Stimulated activated naive B cell treated with anti-CD40 and anti-IgM and Interleukin-4, amounts not matched to agents 10 μg/mL and 1 μg/mL and 100 μg/mL, for 72 hours (primary cell): Measurements from ENCODE around the gene KBTBD8.
A peak's percentile ranks its signal among the peaks of the same experiment; 100 is the strongest.

Source experiments
- ATAC-seq, 2 donors: fragments of 150-1000 bp; cut with Tn5 transposase; replicated peaks; 2 replicates each; pipeline ENCODE4 v1.10.0; 2021; ENCODE audit warnings: moderate library complexity in 1 of 2
- DNase-seq: peaks from one replicate; pipeline ENCODE4 v3.0.0; 2021
- H3K27ac Mint-ChIP-seq: one replicate; pipeline ENCODE4 v1.8.0; 2022; ENCODE audit warnings: mild to moderate bottlenecking, mixed read lengths
- H3K27me3 Mint-ChIP-seq, 2 donors: one replicate each; pipeline ENCODE4 v1.8.0; 2022; ENCODE audit warnings: mixed read lengths in 2 of 2
- H3K36me3 Mint-ChIP-seq, 2 donors: one replicate each; pipeline ENCODE4 v1.8.0; 2022; ENCODE audit warnings: mixed read lengths in 2 of 2, mild to moderate bottlenecking in 1 of 2
- H3K4me1 Mint-ChIP-seq, 2 donors: one replicate each; pipeline ENCODE4 v1.8.0; 2022; ENCODE audit warnings: mixed read lengths in 2 of 2, mild to moderate bottlenecking in 1 of 2
- H3K4me3 Mint-ChIP-seq, 2 donors: one replicate each; pipeline ENCODE4 v1.8.0; 2022; ENCODE audit warnings: mild to moderate bottlenecking in 2 of 2, mixed read lengths in 2 of 2, moderate library complexity in 1 of 2
- H3K9me3 Mint-ChIP-seq, 2 donors: one replicate each; pipeline ENCODE4 v1.8.0; 2022; ENCODE audit warnings: mixed read lengths in 2 of 2, mild to moderate bottlenecking in 1 of 2

Gene KBTBD8, protein sequence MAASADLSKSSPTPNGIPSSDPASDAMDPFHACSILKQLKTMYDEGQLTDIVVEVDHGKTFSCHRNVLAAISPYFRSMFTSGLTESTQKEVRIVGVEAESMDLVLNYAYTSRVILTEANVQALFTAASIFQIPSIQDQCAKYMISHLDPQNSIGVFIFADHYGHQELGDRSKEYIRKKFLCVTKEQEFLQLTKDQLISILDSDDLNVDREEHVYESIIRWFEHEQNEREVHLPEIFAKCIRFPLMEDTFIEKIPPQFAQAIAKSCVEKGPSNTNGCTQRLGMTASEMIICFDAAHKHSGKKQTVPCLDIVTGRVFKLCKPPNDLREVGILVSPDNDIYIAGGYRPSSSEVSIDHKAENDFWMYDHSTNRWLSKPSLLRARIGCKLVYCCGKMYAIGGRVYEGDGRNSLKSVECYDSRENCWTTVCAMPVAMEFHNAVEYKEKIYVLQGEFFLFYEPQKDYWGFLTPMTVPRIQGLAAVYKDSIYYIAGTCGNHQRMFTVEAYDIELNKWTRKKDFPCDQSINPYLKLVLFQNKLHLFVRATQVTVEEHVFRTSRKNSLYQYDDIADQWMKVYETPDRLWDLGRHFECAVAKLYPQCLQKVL

DNA sequence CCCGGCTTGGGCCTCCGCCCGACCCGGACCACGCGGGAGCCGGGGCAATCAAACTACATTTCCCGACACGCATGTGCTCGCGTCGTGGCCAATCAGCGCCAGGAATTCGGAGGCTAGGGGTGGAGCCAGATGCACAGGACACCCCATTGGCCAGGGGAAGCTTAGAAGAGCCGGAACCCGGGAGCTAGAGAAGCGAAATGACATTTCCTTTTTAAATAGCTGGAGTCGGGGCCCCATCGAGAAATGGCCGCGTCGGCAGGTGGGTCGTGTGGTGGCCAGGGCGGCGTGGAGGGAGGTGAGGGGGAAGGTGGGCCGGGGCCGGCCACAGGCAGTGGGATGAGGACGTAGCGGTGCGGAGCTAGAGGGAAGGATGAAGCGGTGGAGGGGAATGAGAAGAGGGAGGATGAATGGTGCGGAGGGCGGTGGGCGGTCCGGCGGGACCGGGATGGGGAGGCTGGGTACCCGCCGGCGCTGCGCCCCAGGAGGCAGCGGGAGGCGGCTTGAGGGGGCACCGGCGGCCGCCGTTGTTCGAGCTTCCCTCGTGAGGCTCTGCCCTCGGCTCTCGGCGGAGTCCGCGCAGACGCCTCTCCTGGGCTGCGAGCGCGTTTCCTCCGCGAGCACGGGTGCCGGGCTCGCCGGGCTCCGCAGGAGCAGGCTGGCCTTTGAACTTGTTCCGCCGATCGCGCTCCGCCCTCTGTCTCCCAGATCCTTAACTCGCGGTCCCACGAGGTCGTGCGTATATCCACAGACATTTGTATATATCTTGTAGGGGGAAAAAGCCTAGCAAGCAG, at the start of gene KBTBD8:
TSS of gene KBTBD8 (plus strand) at position 195 of the 791 bp plus-strand sequence. CDS start at position 244, 49 bp downstream.
- Mint-ChIP-seq H3K27ac (peak within 1 kb of the TSS; percentile 98), H3K36me3 (peaks cover 17 to 22% of the 10 kb centered on the region in 2 donors), H3K4me3 (peak within 1 kb of the TSS; percentile 85 to 95), H3K4me1 (peaks cover 13 to 30% of the 10 kb centered on the region in 2 donors), H3K9me3 (no peaks in the 10 kb centered on the region), H3K27me3 (peaks cover 2 to 3% of the 10 kb centered on the region in 2 donors)
- peak; percentile 99 for DNase-seq
- peak; percentile 86 to 92 for ATAC-seq

- Mint-ChIP-seq H3K27ac (no peak overlapping the region), H3K36me3 (no peaks in the 10 kb centered on the region), H3K4me3 (no peak overlapping the region), H3K9me3 (no peaks in the 10 kb centered on the region), H3K4me1 (no peaks in the 10 kb centered on the region), H3K27me3 (peaks cover 0 to 5% of the 10 kb centered on the region in 2 donors)
- DNase-seq (no peak), ATAC-seq (no peak)
Observed at GRCh38 chr3:66948838-66949237, 49.3 kb upstream of the KBTBD8 start.

DNA sequence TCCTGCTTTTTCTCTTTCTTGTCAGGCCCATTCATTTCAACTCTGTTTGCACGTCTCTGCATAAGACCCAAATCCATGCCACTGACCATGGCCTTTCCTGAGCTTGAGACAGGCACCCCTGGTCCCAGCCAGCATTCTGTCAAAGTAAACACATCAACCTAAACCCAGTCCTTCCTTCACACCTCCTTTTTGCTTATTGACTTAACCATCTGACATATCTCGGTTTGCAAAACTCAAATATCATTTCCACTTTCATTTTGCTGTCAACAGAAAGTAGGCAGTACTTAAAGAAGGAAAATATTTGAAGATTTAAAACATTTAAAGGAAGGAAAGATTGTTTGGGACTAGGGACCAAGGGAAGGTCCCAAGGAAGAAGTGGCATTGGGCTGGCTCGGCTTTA, 48.2 kb upstream of the KBTBD8 start:
- no peaks in the 10 kb centered on the region for H3K36me3 Mint-ChIP-seq
- H3K4me3 Mint-ChIP-seq: no peak overlapping the region
- no peak for DNase-seq
- H3K4me1 Mint-ChIP-seq: no peaks in the 10 kb centered on the region
- no peak overlapping the region for H3K27ac Mint-ChIP-seq
- no peak for ATAC-seq
- no peaks in the 10 kb centered on the region for H3K9me3 Mint-ChIP-seq
- H3K27me3 Mint-ChIP-seq: peaks cover 5 to 9% of the 10 kb centered on the region in 2 donors

DNA sequence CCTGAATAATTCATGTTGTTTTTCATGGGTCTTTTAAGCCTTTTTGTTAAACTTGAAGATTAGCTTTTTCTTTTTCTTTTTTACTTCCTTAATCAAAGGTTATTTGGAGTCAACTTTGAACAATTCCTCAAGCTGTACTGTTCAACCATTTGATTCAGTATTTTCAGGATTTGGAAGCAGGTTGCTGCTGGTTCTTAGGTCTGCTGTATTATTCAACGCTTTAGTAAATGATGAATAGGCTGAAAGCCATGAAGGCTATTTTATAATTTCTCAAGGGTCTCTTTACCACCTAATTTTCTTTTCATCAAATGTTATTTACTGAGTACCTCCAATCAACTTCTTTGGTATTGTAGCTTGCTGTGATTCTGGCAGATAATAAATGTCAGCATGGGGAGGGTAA, 45.8 kb upstream of the KBTBD8 start:
- no peak for ATAC-seq
- DNase-seq: no peak
- H3K9me3 Mint-ChIP-seq: no peaks in the 10 kb centered on the region
- H3K4me1 Mint-ChIP-seq: no peaks in the 10 kb centered on the region
- H3K27me3 Mint-ChIP-seq: peaks cover 8 to 13% of the 10 kb centered on the region in 2 donors
- no peak overlapping the region for H3K4me3 Mint-ChIP-seq
- H3K27ac Mint-ChIP-seq: no peak overlapping the region
- peaks cover 0 to under 1% of the 10 kb centered on the region in 2 donors for H3K36me3 Mint-ChIP-seq

DNA sequence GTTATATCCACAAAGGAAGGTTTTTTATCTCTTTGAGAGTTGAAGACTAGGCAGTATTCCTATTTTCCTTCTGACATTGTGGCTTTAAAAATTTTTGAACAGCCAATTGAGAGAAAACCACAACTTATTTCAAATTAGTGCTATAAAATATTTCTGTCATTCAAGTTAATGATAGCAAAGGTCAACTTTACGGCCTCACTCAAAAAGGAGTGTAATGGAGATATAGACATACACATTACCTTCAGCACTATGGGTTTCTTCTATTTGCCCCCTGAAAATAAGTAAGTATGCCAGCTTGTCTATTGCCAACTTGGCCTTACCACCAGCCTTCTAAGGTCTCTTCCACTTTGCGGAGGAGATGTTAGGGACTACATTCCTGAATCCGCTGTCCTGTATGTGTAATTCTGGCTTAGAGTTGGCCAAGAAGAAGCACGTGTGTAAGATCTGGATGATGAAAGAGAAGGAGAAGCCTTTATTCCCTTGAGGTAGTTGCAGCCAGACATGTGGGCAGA, 44.1 kb upstream of the KBTBD8 start:
- H3K4me1 Mint-ChIP-seq: no peaks in the 10 kb centered on the region
- H3K36me3 Mint-ChIP-seq: peaks cover 0 to 2% of the 10 kb centered on the region in 2 donors
- H3K27me3 Mint-ChIP-seq: peaks cover 9 to 16% of the 10 kb centered on the region in 2 donors
- DNase-seq (no peak), ATAC-seq (no peak)
- H3K9me3 Mint-ChIP-seq: no peaks in the 10 kb centered on the region
- H3K27ac Mint-ChIP-seq: no peak overlapping the region
- no peak overlapping the region for H3K4me3 Mint-ChIP-seq

GRCh38 chr3:66956742-66957141, 41.4 kb upstream of the KBTBD8 start:
- H3K9me3 Mint-ChIP-seq: no peaks in the 10 kb centered on the region
- peaks cover 16 to 21% of the 10 kb centered on the region in 2 donors for H3K27me3 Mint-ChIP-seq
- DNase-seq (no peak), ATAC-seq (no peak)
- no peak overlapping the region for H3K27ac Mint-ChIP-seq
- H3K36me3 Mint-ChIP-seq: peaks cover 0 to 2% of the 10 kb centered on the region in 2 donors
- H3K4me1 Mint-ChIP-seq: no peaks in the 10 kb centered on the region
- no peak overlapping the region for H3K4me3 Mint-ChIP-seq

DNA sequence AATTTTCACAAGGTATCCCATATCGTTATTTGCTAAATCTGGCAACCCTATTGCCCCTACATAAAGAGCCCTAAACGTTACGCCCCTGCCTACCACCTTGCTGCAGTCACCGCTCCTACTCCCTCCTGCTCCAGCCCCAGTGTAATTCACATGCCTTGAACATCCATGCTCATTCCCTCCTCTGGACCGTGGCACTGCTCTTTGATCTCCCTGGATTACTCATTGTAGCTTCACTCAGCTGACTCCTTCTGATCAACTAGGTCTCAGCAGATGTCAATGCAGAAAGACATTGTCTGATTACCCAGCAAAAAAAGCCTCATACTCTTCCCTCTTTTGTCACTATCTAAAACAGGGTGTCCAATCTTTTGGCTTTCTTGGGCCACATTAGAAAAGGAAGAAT, 40.7 kb upstream of the KBTBD8 start:
- H3K4me1 Mint-ChIP-seq: no peaks in the 10 kb centered on the region
- H3K9me3 Mint-ChIP-seq: no peaks in the 10 kb centered on the region
- H3K27ac Mint-ChIP-seq: no peak overlapping the region
- H3K27me3 Mint-ChIP-seq: peaks cover 22 to 24% of the 10 kb centered on the region in 2 donors
- ATAC-seq (no peak), DNase-seq (no peak)
- no peak overlapping the region for H3K4me3 Mint-ChIP-seq
- peaks cover 0 to 2% of the 10 kb centered on the region in 2 donors for H3K36me3 Mint-ChIP-seq

DNA sequence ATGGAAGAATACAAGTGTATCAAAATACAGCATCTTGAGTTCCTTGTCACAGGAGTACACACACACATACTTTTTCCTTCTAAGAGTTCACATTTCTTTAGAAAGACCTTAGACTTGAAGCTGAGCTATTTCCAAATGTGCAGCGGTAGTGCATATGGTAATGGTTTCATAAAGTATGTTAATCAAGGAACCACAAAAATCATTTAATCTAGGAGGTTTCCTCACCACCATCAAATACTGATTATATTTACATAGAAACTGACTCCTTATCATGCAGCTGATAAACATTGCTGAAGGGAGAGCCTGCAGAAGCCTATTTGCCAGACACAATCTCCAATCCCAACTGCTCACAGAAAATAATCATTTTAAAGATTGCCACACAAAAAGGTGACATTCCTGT, 40.0 kb upstream of the KBTBD8 start:
- H3K27me3 Mint-ChIP-seq: peaks cover 28 to 29% of the 10 kb centered on the region in 2 donors
- no peak overlapping the region for H3K4me3 Mint-ChIP-seq
- ATAC-seq: no peak

GRCh38 chr3:66962664-66963063, 35.4 kb upstream of the KBTBD8 start:
- Mint-ChIP-seq H3K9me3 (no peaks in the 10 kb centered on the region), H3K27ac (no peak overlapping the region), H3K27me3 (peaks cover 33 to 42% of the 10 kb centered on the region in 2 donors), H3K4me3 (no peak overlapping the region), H3K36me3 (no peaks in the 10 kb centered on the region), H3K4me1 (no peaks in the 10 kb centered on the region)
- ATAC-seq (no peak), DNase-seq (no peak)

More for the DNA sequence above, 40.0 kb upstream of the KBTBD8 start:
- Mint-ChIP-seq H3K27ac (no peak overlapping the region), H3K9me3 (no peaks in the 10 kb centered on the region), H3K36me3 (peaks cover 0 to 2% of the 10 kb centered on the region in 2 donors), H3K4me1 (no peaks in the 10 kb centered on the region)
- no peak for DNase-seq

- DNase-seq: no peak
- Mint-ChIP-seq H3K4me3 (peak overlapping the region in 1 of 2 donors; percentile 83), H3K4me1 (peaks cover 0 to 18% of the 10 kb centered on the region in 2 donors), H3K36me3 (no peaks in the 10 kb centered on the region), H3K9me3 (no peaks in the 10 kb centered on the region), H3K27ac (no peak overlapping the region), H3K27me3 (no peaks in the 10 kb centered on the region)
- no peak for ATAC-seq
Observed at GRCh38 chr3:66971245-66971644, 26.9 kb upstream of the KBTBD8 start.

DNA sequence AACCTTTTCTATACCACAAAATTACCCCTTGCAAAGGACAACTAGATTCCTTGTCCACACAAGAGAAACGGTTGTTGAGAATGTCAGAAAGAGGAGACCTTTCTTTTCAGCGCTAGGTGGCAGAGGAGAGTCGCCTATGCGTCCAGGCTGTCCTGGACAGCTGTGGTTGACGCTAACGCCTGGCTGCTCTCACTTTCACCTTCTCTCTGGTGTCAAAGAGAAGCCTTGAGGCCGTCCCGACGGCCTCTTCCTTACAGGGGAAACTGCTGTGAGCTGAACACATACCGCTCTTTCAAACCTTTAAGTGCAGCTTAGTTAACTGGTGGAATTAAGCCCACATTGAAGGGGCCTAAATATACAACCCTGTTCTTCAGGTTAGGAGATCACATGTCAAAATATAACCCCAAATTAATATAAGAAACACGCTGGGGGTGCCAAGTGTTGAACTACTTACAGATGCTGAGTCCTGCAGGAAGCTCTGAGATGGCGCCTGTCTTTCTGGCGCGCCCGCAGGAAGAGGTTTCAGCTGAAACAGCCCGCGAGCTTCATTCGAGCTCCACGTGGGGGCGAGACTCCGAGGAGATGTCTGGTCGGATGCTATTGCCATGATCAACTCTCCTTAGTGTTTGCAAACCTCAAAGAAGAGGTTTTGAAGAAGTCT, 26.1 kb upstream of the KBTBD8 start:
- Mint-ChIP-seq H3K4me1 (peaks cover 0 to 18% of the 10 kb centered on the region in 2 donors), H3K4me3 (peak overlapping the region; percentile 74 to 83), H3K27me3 (no peaks in the 10 kb centered on the region), H3K27ac (peak overlapping the region; percentile 90), H3K36me3 (no peaks in the 10 kb centered on the region), H3K9me3 (no peaks in the 10 kb centered on the region)
- DNase-seq (peak; percentile 73), ATAC-seq (peak; percentile 98 to 99)

DNA sequence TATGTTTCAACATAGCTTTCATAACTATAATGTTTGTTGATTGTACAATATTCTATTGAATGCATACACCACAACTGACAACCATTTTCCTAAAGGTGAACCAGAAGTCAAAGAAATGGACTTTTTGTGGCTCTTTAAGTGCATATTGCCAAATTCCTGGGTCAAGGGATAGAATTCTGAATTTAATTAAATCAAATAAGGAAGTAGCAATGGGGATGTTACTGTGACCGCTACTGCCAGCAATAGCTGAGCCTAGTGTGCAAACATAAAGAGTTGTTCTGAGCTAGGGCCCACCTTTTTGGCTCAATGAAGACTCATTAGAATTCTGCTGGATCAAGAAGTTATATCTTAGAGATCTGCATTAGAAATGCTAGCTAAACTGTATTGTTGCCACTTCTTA, 17.3 kb upstream of the KBTBD8 start:
- Mint-ChIP-seq H3K4me1 (no peaks in the 10 kb centered on the region), H3K9me3 (no peaks in the 10 kb centered on the region), H3K36me3 (no peaks in the 10 kb centered on the region), H3K4me3 (no peak overlapping the region), H3K27ac (no peak overlapping the region), H3K27me3 (peaks cover 3 to 5% of the 10 kb centered on the region in 2 donors)
- no peak for DNase-seq
- ATAC-seq: no peak

GRCh38 chr3:66983101-66983500, 15.0 kb upstream of the KBTBD8 start:
- peaks cover 3 to 5% of the 10 kb centered on the region in 2 donors for H3K27me3 Mint-ChIP-seq
- H3K36me3 Mint-ChIP-seq: no peaks in the 10 kb centered on the region
- ATAC-seq: no peak

More at GRCh38 chr3:66983101-66983500, 15.0 kb upstream of the KBTBD8 start:
- Mint-ChIP-seq H3K4me3 (no peak overlapping the region), H3K27ac (no peak overlapping the region), H3K9me3 (no peaks in the 10 kb centered on the region), H3K4me1 (no peaks in the 10 kb centered on the region)
- no peak for DNase-seq
